ENCODE results near the gene SCCPDH.
"Not testable (repeated sequence)": the region's sequence is repeated elsewhere in the genome, so short reads cannot be mapped to it uniquely, and the experiment has no call there.

SCCPDH gene

GRCh38 chr1:246705368-246705767 is 18.8 kb upstream of the SCCPDH start:
- Histone ChIP-seq H3K36me3 (ENCODE audit: control insufficient read depth in 2 of 2, insufficient read depth in 2 of 2, low read length in 2 of 2) (no peaks in the 10 kb centered on the region), H3K9ac (ENCODE audit: low read depth in 1 of 2, low read length in 2 of 2) (no peak overlapping the region), H3K27ac (ENCODE audit: low read depth in 2 of 2, low read length in 2 of 2) (no peak overlapping the region), H3K9me3 (ENCODE audit: control insufficient read depth in 2 of 2, low read length in 2 of 2) (no peaks in the 10 kb centered on the region), H3K27me3 (ENCODE audit: control insufficient read depth in 2 of 2, insufficient read depth in 2 of 2, low read length in 2 of 2) (no peaks in the 10 kb centered on the region), H3K4me3 (ENCODE audit: low read length in 2 of 2) (no peak overlapping the region), H3K4me1 (ENCODE audit: control insufficient read depth in 2 of 2, insufficient read depth in 2 of 2, low read length in 2 of 2) (peaks cover 6 to 16% of the 10 kb centered on the region in 2 donors)

- no peaks in the 10 kb centered on the region for H3K27me3 ChIP-seq (ENCODE audit: control insufficient read depth in 2 of 2, insufficient read depth in 2 of 2, low read length in 2 of 2)
- H3K4me1 ChIP-seq (ENCODE audit: control insufficient read depth in 2 of 2, insufficient read depth in 2 of 2, low read length in 2 of 2), result peaks cover 6 to 17% of the 10 kb centered on the region in 2 donors
- no peak overlapping the region for H3K4me3 ChIP-seq (ENCODE audit: low read length in 2 of 2)
- H3K9ac ChIP-seq (ENCODE audit: low read depth in 1 of 2, low read length in 2 of 2), result no peak overlapping the region
- H3K27ac ChIP-seq (ENCODE audit: low read depth in 2 of 2, low read length in 2 of 2), result no peak overlapping the region
- H3K9me3 ChIP-seq (ENCODE audit: control insufficient read depth in 2 of 2, low read length in 2 of 2), result no peaks in the 10 kb centered on the region
- H3K36me3 ChIP-seq (ENCODE audit: control insufficient read depth in 2 of 2, insufficient read depth in 2 of 2, low read length in 2 of 2), result no peaks in the 10 kb centered on the region
These were observed 16.0 kb upstream of the SCCPDH start for GRCh38 chr1:246708166-246708565.

- no peak overlapping the region for H3K9ac ChIP-seq (ENCODE audit: low read depth in 1 of 2, low read length in 2 of 2)
- no peaks in the 10 kb centered on the region for H3K27me3 ChIP-seq (ENCODE audit: control insufficient read depth in 2 of 2, insufficient read depth in 2 of 2, low read length in 2 of 2)
- peaks cover 6 to 12% of the 10 kb centered on the region in 2 donors for H3K4me1 ChIP-seq (ENCODE audit: control insufficient read depth in 2 of 2, insufficient read depth in 2 of 2, low read length in 2 of 2)
- H3K36me3 ChIP-seq (ENCODE audit: control insufficient read depth in 2 of 2, insufficient read depth in 2 of 2, low read length in 2 of 2), result no peaks in the 10 kb centered on the region
- H3K27ac ChIP-seq (ENCODE audit: low read depth in 2 of 2, low read length in 2 of 2), result peak overlapping the region; percentile 68 to 72
- H3K9me3 ChIP-seq (ENCODE audit: control insufficient read depth in 2 of 2, low read length in 2 of 2), result no peaks in the 10 kb centered on the region
- no peak overlapping the region for H3K4me3 ChIP-seq (ENCODE audit: low read length in 2 of 2)
These were observed 15.0 kb upstream of the SCCPDH start for GRCh38 chr1:246709196-246709595.

- no peaks in the 10 kb centered on the region for H3K36me3 ChIP-seq (ENCODE audit: control insufficient read depth in 2 of 2, insufficient read depth in 2 of 2, low read length in 2 of 2)
These were observed 14.4 kb upstream of the SCCPDH start for GRCh38 chr1:246709835-246710234.

GRCh38 chr1:246711548-246712003 is 12.6 kb upstream of the SCCPDH start:
- Histone ChIP-seq H3K27me3 (ENCODE audit: control insufficient read depth in 2 of 2, insufficient read depth in 2 of 2, low read length in 2 of 2) (no peaks in the 10 kb centered on the region), H3K36me3 (ENCODE audit: control insufficient read depth in 2 of 2, insufficient read depth in 2 of 2, low read length in 2 of 2) (no peaks in the 10 kb centered on the region), H3K27ac (ENCODE audit: low read depth in 2 of 2, low read length in 2 of 2) (no peak overlapping the region), H3K4me1 (ENCODE audit: control insufficient read depth in 2 of 2, insufficient read depth in 2 of 2, low read length in 2 of 2) (peaks cover 6 to 12% of the 10 kb centered on the region in 2 donors), H3K9ac (ENCODE audit: low read depth in 1 of 2, low read length in 2 of 2) (no peak overlapping the region), H3K4me3 (ENCODE audit: low read length in 2 of 2) (no peak overlapping the region), H3K9me3 (ENCODE audit: control insufficient read depth in 2 of 2, low read length in 2 of 2) (no peaks in the 10 kb centered on the region)

More at GRCh38 chr1:246709835-246710234, 14.4 kb upstream of the SCCPDH start:
- Histone ChIP-seq H3K9me3 (ENCODE audit: control insufficient read depth in 2 of 2, low read length in 2 of 2) (no peaks in the 10 kb centered on the region), H3K4me3 (ENCODE audit: low read length in 2 of 2) (peak overlapping the region in 1 of 2 donors; percentile 40), H3K4me1 (ENCODE audit: control insufficient read depth in 2 of 2, insufficient read depth in 2 of 2, low read length in 2 of 2) (peaks cover 6 to 12% of the 10 kb centered on the region in 2 donors), H3K27ac (ENCODE audit: low read depth in 2 of 2, low read length in 2 of 2) (peak overlapping the region; percentile 72 to 84), H3K27me3 (ENCODE audit: control insufficient read depth in 2 of 2, insufficient read depth in 2 of 2, low read length in 2 of 2) (no peaks in the 10 kb centered on the region), H3K9ac (ENCODE audit: low read depth in 1 of 2, low read length in 2 of 2) (no peak overlapping the region)

- H3K4me1 ChIP-seq (ENCODE audit: control insufficient read depth in 2 of 2, insufficient read depth in 2 of 2, low read length in 2 of 2), result peaks cover 6 to 12% of the 10 kb centered on the region in 2 donors
- not testable (repeated sequence) for H3K36me3 ChIP-seq (ENCODE audit: control insufficient read depth in 2 of 2, insufficient read depth in 2 of 2, low read length in 2 of 2); H3K27me3 ChIP-seq (ENCODE audit: control insufficient read depth in 2 of 2, insufficient read depth in 2 of 2, low read length in 2 of 2); H3K9me3 ChIP-seq (ENCODE audit: control insufficient read depth in 2 of 2, low read length in 2 of 2); H3K27ac ChIP-seq (ENCODE audit: low read depth in 2 of 2, low read length in 2 of 2); H3K9ac ChIP-seq (ENCODE audit: low read depth in 1 of 2, low read length in 2 of 2); H3K4me3 ChIP-seq (ENCODE audit: low read length in 2 of 2)
These were observed 11.8 kb upstream of the SCCPDH start for GRCh38 chr1:246712428-246712827.

GRCh38 chr1:246719361-246719760 is 4.8 kb upstream of the SCCPDH start:
- H3K4me3 ChIP-seq (ENCODE audit: low read length in 2 of 2); H3K27ac ChIP-seq (ENCODE audit: low read depth in 2 of 2, low read length in 2 of 2); H3K36me3 ChIP-seq (ENCODE audit: control insufficient read depth in 2 of 2, insufficient read depth in 2 of 2, low read length in 2 of 2): not testable (repeated sequence)

GRCh38 chr1:246720814-246721213 is 3.4 kb upstream of the SCCPDH start:
- H3K4me3 ChIP-seq (ENCODE audit: low read length in 2 of 2); H3K4me1 ChIP-seq (ENCODE audit: control insufficient read depth in 2 of 2, insufficient read depth in 2 of 2, low read length in 2 of 2); H3K9ac ChIP-seq (ENCODE audit: low read depth in 1 of 2, low read length in 2 of 2); H3K36me3 ChIP-seq (ENCODE audit: control insufficient read depth in 2 of 2, insufficient read depth in 2 of 2, low read length in 2 of 2); H3K27ac ChIP-seq (ENCODE audit: low read depth in 2 of 2, low read length in 2 of 2); H3K27me3 ChIP-seq (ENCODE audit: control insufficient read depth in 2 of 2, insufficient read depth in 2 of 2, low read length in 2 of 2); H3K9me3 ChIP-seq (ENCODE audit: control insufficient read depth in 2 of 2, low read length in 2 of 2): not testable (repeated sequence)

More at GRCh38 chr1:246719361-246719760, 4.8 kb upstream of the SCCPDH start:
- H3K4me1 ChIP-seq (ENCODE audit: control insufficient read depth in 2 of 2, insufficient read depth in 2 of 2, low read length in 2 of 2); H3K27me3 ChIP-seq (ENCODE audit: control insufficient read depth in 2 of 2, insufficient read depth in 2 of 2, low read length in 2 of 2); H3K9ac ChIP-seq (ENCODE audit: low read depth in 1 of 2, low read length in 2 of 2); H3K9me3 ChIP-seq (ENCODE audit: control insufficient read depth in 2 of 2, low read length in 2 of 2): not testable (repeated sequence)

- H3K27me3 ChIP-seq (ENCODE audit: control insufficient read depth in 2 of 2, insufficient read depth in 2 of 2, low read length in 2 of 2), result no peaks in the 10 kb centered on the region
- peaks cover 0 to 9% of the 10 kb centered on the region in 2 donors for H3K4me1 ChIP-seq (ENCODE audit: control insufficient read depth in 2 of 2, insufficient read depth in 2 of 2, low read length in 2 of 2)
- no peak overlapping the region for H3K27ac ChIP-seq (ENCODE audit: low read depth in 2 of 2, low read length in 2 of 2)
- no peak overlapping the region for H3K9ac ChIP-seq (ENCODE audit: low read depth in 1 of 2, low read length in 2 of 2)
- H3K4me3 ChIP-seq (ENCODE audit: low read length in 2 of 2), result no peak overlapping the region
- H3K9me3 ChIP-seq (ENCODE audit: control insufficient read depth in 2 of 2, low read length in 2 of 2), result no peaks in the 10 kb centered on the region
- H3K36me3 ChIP-seq (ENCODE audit: control insufficient read depth in 2 of 2, insufficient read depth in 2 of 2, low read length in 2 of 2), result peaks cover 0 to 3% of the 10 kb centered on the region in 2 donors
These were observed 1.5 kb upstream of the SCCPDH start for GRCh38 chr1:246722720-246723119.

GRCh38 chr1:246724731-246725095 is 504 bp downstream of the SCCPDH start:
- peaks cover 0 to 9% of the 10 kb centered on the region in 2 donors for H3K4me1 ChIP-seq (ENCODE audit: control insufficient read depth in 2 of 2, insufficient read depth in 2 of 2, low read length in 2 of 2)
- peak overlapping the region; percentile 54 to 84 for H3K9ac ChIP-seq (ENCODE audit: low read depth in 1 of 2, low read length in 2 of 2)
- H3K36me3 ChIP-seq (ENCODE audit: control insufficient read depth in 2 of 2, insufficient read depth in 2 of 2, low read length in 2 of 2), result peaks cover 3 to 5% of the 10 kb centered on the region in 2 donors
- no peaks in the 10 kb centered on the region for H3K9me3 ChIP-seq (ENCODE audit: control insufficient read depth in 2 of 2, low read length in 2 of 2)
- peak overlapping the region; percentile 78 to 83 for H3K27ac ChIP-seq (ENCODE audit: low read depth in 2 of 2, low read length in 2 of 2)
- peak overlapping the region; percentile 76 to 85 for H3K4me3 ChIP-seq (ENCODE audit: low read length in 2 of 2)
- no peaks in the 10 kb centered on the region for H3K27me3 ChIP-seq (ENCODE audit: control insufficient read depth in 2 of 2, insufficient read depth in 2 of 2, low read length in 2 of 2)

- Histone ChIP-seq H3K9ac (ENCODE audit: low read depth in 1 of 2, low read length in 2 of 2) (peak overlapping the region; percentile 54 to 84), H3K4me1 (ENCODE audit: control insufficient read depth in 2 of 2, insufficient read depth in 2 of 2, low read length in 2 of 2) (peaks cover 0 to 9% of the 10 kb centered on the region in 2 donors), H3K27ac (ENCODE audit: low read depth in 2 of 2, low read length in 2 of 2) (peak overlapping the region in 1 of 2 donors; percentile 83), H3K4me3 (ENCODE audit: low read length in 2 of 2) (peak overlapping the region; percentile 76 to 85), H3K9me3 (ENCODE audit: control insufficient read depth in 2 of 2, low read length in 2 of 2) (no peaks in the 10 kb centered on the region), H3K36me3 (ENCODE audit: control insufficient read depth in 2 of 2, insufficient read depth in 2 of 2, low read length in 2 of 2) (peaks cover 5 to 10% of the 10 kb centered on the region in 2 donors), H3K27me3 (ENCODE audit: control insufficient read depth in 2 of 2, insufficient read depth in 2 of 2, low read length in 2 of 2) (no peaks in the 10 kb centered on the region)
These were observed 982 bp downstream of the SCCPDH start for GRCh38 chr1:246725191-246725590.
